HCEC 1CT (cell line): Measurements from ENCODE around the gene CMKLR1.

Experiments
- DNase-seq: peaks from one replicate; pipeline ENCODE4 v3.0.0-alpha.2; 2017

The CMKLR1 gene, protein sequence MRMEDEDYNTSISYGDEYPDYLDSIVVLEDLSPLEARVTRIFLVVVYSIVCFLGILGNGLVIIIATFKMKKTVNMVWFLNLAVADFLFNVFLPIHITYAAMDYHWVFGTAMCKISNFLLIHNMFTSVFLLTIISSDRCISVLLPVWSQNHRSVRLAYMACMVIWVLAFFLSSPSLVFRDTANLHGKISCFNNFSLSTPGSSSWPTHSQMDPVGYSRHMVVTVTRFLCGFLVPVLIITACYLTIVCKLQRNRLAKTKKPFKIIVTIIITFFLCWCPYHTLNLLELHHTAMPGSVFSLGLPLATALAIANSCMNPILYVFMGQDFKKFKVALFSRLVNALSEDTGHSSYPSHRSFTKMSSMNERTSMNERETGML

DNA sequence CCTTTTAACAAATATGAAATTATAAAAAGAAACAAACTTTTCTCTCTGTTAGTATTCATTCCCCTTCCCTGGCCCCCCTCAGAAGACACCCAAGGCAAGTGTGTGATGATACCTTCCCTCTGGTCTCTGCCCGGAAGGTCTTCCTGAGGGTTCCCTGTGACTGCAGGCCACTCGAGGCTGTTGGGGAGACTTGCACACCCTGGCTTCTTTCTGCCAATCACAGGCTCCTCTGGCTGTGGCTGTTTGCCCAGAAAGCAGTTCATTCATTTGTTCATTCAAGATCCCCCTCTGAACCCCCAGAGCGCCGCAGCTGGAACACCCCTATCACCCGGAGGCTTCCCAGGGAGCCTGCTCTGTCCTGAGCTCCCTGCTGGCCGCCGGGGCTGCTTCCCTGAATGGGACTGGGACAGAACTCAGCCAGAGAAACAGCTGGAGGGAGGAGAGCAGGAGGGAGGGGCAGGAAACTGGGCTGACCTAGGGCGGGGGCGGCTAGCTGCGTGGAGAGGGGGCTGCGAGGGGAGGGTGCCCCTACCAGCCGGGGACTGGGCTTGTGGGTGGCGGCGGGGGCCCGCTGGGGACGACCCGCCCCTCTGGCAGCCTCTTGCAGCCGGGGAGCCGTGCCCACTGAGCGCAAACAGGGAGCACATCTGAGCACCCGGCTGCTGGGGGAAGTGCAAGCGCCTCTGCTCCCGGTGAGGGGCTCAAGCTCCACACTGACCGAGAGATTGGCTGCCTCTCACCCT, at the start of gene CMKLR1:
CMKLR1 (minus strand) TSS at position 397 of the 743 bp plus-strand sequence. CDS start 45,720 bp downstream, outside the sequence.
- DNase-seq: no peak

- no peak for DNase-seq
Measured at GRCh38 chr12:108387771-108388170, 48.7 kb upstream of the CMKLR1 start.

- peak; percentile 7 for DNase-seq
Measured at GRCh38 chr12:108386709-108387360, 47.7 kb upstream of the CMKLR1 start.

DNA sequence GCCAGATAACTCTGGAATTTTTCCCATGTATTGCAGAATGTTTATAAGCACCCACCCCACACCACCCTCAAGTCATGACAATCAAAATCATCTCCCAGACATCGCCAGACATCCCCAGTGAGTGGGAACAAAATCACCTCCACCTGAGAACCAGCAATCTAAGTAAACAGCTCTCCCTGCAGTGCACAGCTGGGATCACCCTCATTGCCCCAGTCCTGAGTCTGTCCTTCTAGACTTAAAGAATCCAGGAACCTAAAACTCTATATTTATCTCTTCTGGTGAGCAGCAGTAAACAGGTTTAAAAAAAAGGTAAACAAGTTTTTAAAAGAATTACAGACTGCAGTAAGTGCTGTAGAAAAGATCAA, 43.3 kb upstream of the CMKLR1 start:
- no peak for DNase-seq

GRCh38 chr12:108381787-108382436, 42.8 kb upstream of the CMKLR1 start:
- no peak for DNase-seq

GRCh38 chr12:108380382-108380781, 41.3 kb upstream of the CMKLR1 start:
- DNase-seq: no peak

DNA sequence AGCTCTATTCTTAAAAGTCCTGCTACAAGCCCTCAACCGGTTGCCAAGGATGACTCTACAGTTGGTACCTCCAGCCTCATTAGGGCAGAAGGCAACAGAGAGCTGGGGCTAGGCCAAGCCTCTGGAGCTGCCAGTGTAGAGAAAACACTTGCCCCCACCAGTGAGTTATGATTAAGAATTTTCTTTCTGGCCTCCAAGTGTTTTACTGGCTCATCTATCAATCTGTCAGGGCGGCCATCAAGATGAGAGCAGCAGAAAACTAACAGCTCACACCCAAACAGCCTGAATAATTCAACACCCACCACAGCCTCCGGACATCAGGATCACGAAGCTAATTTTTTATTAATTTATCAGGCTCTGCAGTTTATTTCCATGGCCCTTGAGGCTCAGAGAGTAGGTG, 40.7 kb upstream of the CMKLR1 start:
- DNase-seq: no peak

- no peak for DNase-seq
Measured at GRCh38 chr12:108378926-108379325, 39.8 kb upstream of the CMKLR1 start.

- DNase-seq: no peak
Measured at GRCh38 chr12:108377260-108377659, 38.1 kb upstream of the CMKLR1 start.

DNA sequence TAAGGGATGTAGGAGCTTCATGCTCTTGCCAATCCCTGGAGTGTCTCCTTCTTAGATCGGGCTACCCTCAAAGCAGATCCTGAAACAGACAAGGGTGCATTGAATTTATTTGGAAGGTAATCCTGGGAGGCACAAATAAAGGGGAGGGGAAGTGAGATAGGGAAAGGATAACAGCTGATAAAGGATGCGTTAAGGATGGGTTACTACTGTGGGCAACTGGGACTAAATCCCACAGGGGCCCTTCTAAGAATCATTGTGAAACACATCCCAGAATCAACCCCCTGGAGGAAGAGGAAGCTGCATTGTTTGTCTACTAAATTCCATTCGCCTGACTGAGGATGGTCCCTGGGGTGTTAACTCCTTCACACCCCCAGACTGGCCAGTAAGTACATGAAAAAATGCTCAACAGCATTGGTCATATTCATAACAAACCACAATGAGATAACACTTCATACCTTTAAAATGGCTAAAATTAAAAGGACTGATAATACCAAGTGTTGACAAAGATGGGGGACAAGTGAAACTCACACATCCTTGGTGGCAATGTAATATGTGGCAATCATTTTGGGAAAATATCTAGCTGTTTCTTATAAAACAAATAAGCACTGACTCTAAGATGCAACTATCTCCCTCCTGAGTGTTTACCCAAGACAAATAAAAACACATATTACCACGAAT, 37.0 kb upstream of the CMKLR1 start:
- no peak for DNase-seq

- no peak for DNase-seq
Measured at GRCh38 chr12:108374596-108375320, 35.6 kb upstream of the CMKLR1 start.

DNA sequence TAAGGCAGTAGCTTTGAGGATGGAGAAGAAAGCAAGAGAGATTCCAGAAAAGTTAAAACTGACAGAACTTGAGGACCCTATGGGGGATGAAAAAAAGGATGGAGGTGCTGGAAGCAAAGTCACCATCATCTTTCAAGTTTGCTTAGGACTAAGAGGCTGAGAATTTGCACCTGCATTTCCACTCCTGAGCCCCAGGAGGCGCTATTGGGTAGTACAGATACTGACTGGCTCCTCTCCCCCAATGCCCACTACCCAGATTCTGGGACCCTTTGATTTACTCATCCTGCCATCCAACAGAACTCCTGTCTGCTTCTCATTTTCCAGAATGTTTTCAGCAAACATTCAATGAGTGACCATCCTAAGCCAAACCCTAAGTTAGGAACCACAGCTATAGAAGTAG, 34.0 kb upstream of the CMKLR1 start:
- DNase-seq: no peak

GRCh38 chr12:108371801-108372344, 32.8 kb upstream of the CMKLR1 start:
- DNase-seq: peak; percentile 66

GRCh38 chr12:108370415-108370814, 31.3 kb upstream of the CMKLR1 start:
- DNase-seq: no peak

DNA sequence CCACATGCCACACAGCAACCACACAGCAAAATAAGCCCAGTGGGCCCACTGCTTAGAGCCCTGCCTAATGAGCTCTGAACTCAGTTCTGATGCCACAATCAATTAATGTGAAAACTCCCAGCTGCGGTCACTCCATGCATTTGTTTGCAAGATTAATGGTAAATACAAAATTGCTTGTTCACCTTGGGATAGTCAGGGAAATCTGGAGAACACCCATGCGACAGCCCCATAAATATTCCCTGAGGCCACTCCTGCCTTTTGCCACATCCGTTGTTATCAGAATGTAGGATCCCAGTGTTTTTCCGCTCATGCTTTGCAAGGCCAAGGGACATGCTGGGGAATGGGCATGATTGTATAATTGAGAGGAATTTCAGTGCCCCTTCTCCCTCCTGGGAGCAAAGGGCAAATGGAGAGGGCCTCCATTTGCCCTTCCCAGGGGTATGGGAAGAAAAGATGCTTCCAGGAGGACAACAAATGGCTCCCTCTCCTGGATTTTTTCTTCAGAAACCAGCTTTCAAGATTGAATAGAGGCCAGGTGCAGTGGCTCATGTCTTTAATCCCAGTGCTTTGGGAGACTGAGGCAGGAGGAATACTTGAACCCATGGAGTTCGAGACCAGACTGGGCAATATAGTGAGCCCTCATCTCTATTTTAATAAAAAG, 30.8 kb upstream of the CMKLR1 start:
- DNase-seq: no peak

DNA sequence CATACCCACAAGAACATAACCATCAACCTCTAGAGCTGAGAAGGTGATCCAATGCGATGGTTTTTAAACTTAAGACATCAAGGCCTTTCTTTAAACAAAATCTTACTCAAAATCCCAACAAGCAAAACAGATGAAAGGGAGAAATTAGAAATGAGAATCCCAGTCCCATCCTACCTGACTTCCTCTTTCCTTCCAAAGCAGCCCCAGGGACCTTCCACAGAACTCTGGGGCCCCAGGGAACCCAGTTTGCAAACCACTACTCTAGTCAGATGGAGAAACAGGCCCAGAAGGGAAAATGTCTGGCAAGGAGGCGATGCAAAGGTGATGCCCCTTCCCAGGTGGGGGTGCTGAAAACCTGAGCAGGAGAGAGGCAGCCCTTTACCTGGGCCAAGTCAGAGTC, 29.0 kb upstream of the CMKLR1 start:
- DNase-seq: no peak

- DNase-seq: peak; percentile 37
Measured at GRCh38 chr12:108367436-108367835, 28.3 kb upstream of the CMKLR1 start.

DNA sequence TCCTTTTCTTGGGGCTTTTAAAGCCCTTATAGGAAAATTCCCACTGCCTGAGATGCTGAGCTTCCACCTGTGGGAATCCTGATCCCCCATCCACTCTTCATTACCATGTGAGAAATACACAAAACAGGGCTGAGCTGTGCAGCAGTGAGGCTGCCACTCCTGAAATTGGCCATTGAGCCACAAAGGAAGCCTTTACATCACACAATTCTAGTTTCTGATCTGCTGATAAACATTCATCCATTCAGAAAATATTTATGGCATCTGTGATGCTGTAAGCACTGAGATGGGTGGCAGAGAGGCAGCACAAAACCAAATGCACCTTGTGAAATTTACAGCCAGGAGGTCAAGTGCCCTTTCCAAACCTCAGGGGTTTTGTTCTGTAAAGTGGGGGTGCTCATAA, 26.2 kb upstream of the CMKLR1 start:
- DNase-seq: no peak

GRCh38 chr12:108364879-108365278, 25.8 kb upstream of the CMKLR1 start:
- DNase-seq: no peak

GRCh38 chr12:108363565-108363964, 24.5 kb upstream of the CMKLR1 start:
- DNase-seq: no peak

DNA sequence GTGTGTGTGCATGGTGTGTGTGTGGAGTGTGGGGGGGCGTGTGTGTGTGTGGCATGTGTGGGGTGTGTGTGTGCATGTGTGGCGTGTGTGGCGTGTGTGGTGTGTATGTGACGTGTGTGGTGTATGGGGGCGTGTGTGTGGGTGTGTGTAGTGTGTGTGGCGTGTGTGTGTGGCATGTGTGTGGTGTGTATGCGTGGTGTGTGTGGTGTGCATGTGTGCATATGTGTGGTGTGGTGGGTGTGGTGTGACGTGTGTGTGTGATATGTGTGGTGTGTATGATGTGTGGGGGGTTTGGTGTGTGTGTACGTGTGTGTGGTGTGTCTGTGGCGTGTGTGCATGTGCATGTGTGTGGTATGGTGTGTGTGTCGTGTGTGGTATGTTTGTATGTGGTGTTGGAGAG, 24.1 kb upstream of the CMKLR1 start:
- DNase-seq: no peak
